Stimulated activated CD4-positive, alpha-beta T cell treated with anti-CD3 and anti-CD28 coated beads, Interleukin-2, amount 100 ng/mL, for 48 hours (primary cell): ENCODE data around the gene ADAM8.
"Not testable (repeated sequence)": the region's sequence is repeated elsewhere in the genome, so short reads cannot be mapped to it uniquely, and the experiment has no call there.

ENCODE experiments used
- DNase-seq, 2 donors: peaks; one replicate each; pipeline ENCODE4 v3.0.0-alpha.2; 2020

ADAM8 gene

GRCh38 chr10:133229265-133230043 is 47.2 kb downstream of the ADAM8 start:
- DNase-seq, result no peak

- DNase-seq, result no peak
Observed at GRCh38 chr10:133227256-133227655, 49.4 kb downstream of the ADAM8 start.

GRCh38 chr10:133226251-133226808 is 50.3 kb downstream of the ADAM8 start:
- DNase-seq, result no peak

- no peak for DNase-seq
Observed at GRCh38 chr10:133225707-133226191, 50.9 kb downstream of the ADAM8 start.

- DNase-seq, result no peak
Observed at GRCh38 chr10:133224756-133225372, 51.8 kb downstream of the ADAM8 start.

GRCh38 chr10:133224076-133224475 is 52.6 kb downstream of the ADAM8 start:
- DNase-seq, result no peak

GRCh38 chr10:133221756-133222155 is 54.9 kb downstream of the ADAM8 start:
- not testable (repeated sequence) for DNase-seq

GRCh38 chr10:133221331-133221730 is 55.3 kb downstream of the ADAM8 start:
- DNase-seq, result no peak

- DNase-seq, result no peak
Observed at GRCh38 chr10:133219782-133220181, 56.9 kb downstream of the ADAM8 start.

GRCh38 chr10:133218891-133219290 is 57.8 kb downstream of the ADAM8 start:
- no peak for DNase-seq

GRCh38 chr10:133217800-133218589 is 58.7 kb downstream of the ADAM8 start:
- no peak for DNase-seq

- no peak for DNase-seq
Observed at GRCh38 chr10:133216776-133217175, 59.9 kb downstream of the ADAM8 start.

- no peak for DNase-seq
Observed at GRCh38 chr10:133215586-133215985, 61.1 kb downstream of the ADAM8 start.

GRCh38 chr10:133214468-133215410 is 61.9 kb downstream of the ADAM8 start:
- no peak for DNase-seq

- DNase-seq, result no peak
Observed at GRCh38 chr10:133213641-133214467, 62.8 kb downstream of the ADAM8 start.

GRCh38 chr10:133212853-133213494 is 63.7 kb downstream of the ADAM8 start:
- DNase-seq, result no peak
